Breast epithelium (tissue), 4 donors: ENCODE data around the gene NAALADL2. TPM values are rescaled to one million over a fixed set of nuclear protein-coding genes. Genes with fewer than 3 reads are reported as not detected.

Experiments used
- DNase-seq, 2 donors: peaks; one replicate each; pipeline ENCODE4 v3.0.0-alpha.2; 2019; ENCODE audit warnings: low spot score in 2 of 2
- H3K27ac ChIP-seq, 2 donors: fragments of 200-600 bp; sonication (generic) in 1 of 2; one replicate each; pipeline ENCODE4 v1.5.1; 2016 to 2019; ENCODE audit warnings: mild to moderate bottlenecking in 1 of 2
- H3K27me3 ChIP-seq, 2 donors: fragments of 200-600 bp; sonication (generic) in 1 of 2; one replicate each; pipeline versions ENCODE4 v1.5.1 to v1.6.0; 2017 to 2019; ENCODE audit warnings: control low read depth in 1 of 2, mild to moderate bottlenecking in 1 of 2
- H3K36me3 ChIP-seq: fragments of 200-600 bp; one replicate; pipeline ENCODE4 v1.5.1; 2019
- H3K4me1 ChIP-seq, 2 donors: fragments of 200-600 bp; sonication (generic); one replicate each; pipeline ENCODE4 v1.5.1; 2016 to 2019; ENCODE audit warnings: control low read depth in 1 of 2
- H3K4me3 ChIP-seq, 3 donors: fragments of 200-600 bp; sonication (generic); 1 replicate in 2 of 3; 2 replicates in 1 of 3; pipeline ENCODE4 v1.5.1; 2016 to 2019; ENCODE audit warnings: mild to moderate bottlenecking in 3 of 3, moderate library complexity in 2 of 3
- H3K9me3 ChIP-seq, 2 donors: fragments of 200-600 bp; sonication (generic) in 1 of 2; one replicate each; pipeline ENCODE4 v1.5.1; 2016 to 2019; ENCODE audit warnings: control low read depth in 1 of 2
- POLR2A ChIP-seq: fragments of 450-650 bp; IDR thresholded peaks from one replicate; pipeline ENCODE4 v1.6.1; 2016; ENCODE audit warnings: antibody characterized with exemption, mild to moderate bottlenecking, moderate library complexity
- POLR2AphosphoS5 ChIP-seq, 3 donors: sonication (generic); formaldehyde crosslinking; IDR thresholded peaks; one replicate each; pipeline ENCODE4 v1.6.1; 2017; ENCODE audit warnings: antibody characterized with exemption in 3 of 3
- intact Hi-C: fragments of 100-400 bp; cut with DNase I; formaldehyde crosslinking; loops from one replicate; pipeline ENCODE4 v1.15.1; 2023; ENCODE audit warnings: low total_unique reads
- total RNA-seq, 3 donors: library from RNA; depleted of rRNA; stranded (reverse); fragments of >200 nt; gene quantifications; one replicate each; pipeline ENCODE4 v1.1.0, GENCODE V29; 2016
- TF ChIP-seq, protein P1 (sequence below), 3 donors: fragments of 450-650 bp; IDR thresholded peaks; one replicate each; pipeline ENCODE4 v1.5.1; 2016 to 2017; ENCODE audit warnings: antibody characterized with exemption in 3 of 3, mild to moderate bottlenecking in 3 of 3, moderate library complexity in 3 of 3

NAALADL2 gene
- total RNA-seq, 3 donors from 2014 or later = 12.0 to 69.5 (median 53.9) TPM

GRCh38 chr3:175304404-175304803 is 445.3 kb downstream of the NAALADL2 start:
- intact Hi-C loops = loop anchor here (2.0 kb wide), 1 partner anchor 60 kb away; no protein-coding TSS in a partner anchor
- no peak for DNase-seq
- Histone ChIP-seq H3K36me3 (no peaks in the 10 kb centered on the region), H3K27ac (no peak overlapping the region), H3K9me3 (no peaks in the 10 kb centered on the region), H3K4me1 (no peaks in the 10 kb centered on the region), H3K4me3 (no peak overlapping the region), H3K27me3 (no peaks in the 10 kb centered on the region)
- TF ChIP-seq POLR2AphosphoS5 (IDR thresholded peaks at IDR 0.05) (no peak), POLR2A (no peak)
- TF ChIP-seq, protein P1, sequence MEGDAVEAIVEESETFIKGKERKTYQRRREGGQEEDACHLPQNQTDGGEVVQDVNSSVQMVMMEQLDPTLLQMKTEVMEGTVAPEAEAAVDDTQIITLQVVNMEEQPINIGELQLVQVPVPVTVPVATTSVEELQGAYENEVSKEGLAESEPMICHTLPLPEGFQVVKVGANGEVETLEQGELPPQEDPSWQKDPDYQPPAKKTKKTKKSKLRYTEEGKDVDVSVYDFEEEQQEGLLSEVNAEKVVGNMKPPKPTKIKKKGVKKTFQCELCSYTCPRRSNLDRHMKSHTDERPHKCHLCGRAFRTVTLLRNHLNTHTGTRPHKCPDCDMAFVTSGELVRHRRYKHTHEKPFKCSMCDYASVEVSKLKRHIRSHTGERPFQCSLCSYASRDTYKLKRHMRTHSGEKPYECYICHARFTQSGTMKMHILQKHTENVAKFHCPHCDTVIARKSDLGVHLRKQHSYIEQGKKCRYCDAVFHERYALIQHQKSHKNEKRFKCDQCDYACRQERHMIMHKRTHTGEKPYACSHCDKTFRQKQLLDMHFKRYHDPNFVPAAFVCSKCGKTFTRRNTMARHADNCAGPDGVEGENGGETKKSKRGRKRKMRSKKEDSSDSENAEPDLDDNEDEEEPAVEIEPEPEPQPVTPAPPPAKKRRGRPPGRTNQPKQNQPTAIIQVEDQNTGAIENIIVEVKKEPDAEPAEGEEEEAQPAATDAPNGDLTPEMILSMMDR (IDR thresholded peaks at IDR 0.05) = no peak

DNA sequence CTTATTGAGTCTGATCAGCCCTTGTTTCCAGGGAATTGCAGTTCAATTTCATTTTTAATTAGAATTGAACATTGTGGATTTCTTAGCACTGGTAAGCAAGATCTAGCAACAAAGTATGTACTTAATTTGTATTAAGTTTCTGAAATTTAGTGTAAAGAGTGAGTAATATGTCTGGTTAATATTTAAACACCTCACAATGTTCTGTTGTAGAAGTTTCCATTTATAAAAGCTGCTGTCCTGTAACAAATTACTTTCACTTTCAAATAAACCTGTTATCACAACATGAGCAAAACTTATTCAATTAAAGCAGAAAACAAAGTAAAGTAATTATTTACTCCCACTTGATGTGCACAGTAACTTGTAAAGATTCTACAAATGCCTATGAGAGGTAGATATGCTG is 448.5 kb downstream of the NAALADL2 start:
- no peaks in the 10 kb centered on the region for H3K36me3 ChIP-seq
- H3K4me3 ChIP-seq = peak overlapping the region in 1 of 3 donors; percentile 1
- DNase-seq = no peak
- H3K4me1 ChIP-seq = no peaks in the 10 kb centered on the region
- intact Hi-C loops = no loop called here
- H3K27me3 ChIP-seq = no peaks in the 10 kb centered on the region
- H3K27ac ChIP-seq = no peak overlapping the region
- no peaks in the 10 kb centered on the region for H3K9me3 ChIP-seq
- no peak for TF ChIP-seq POLR2A
- no peak for TF ChIP-seq POLR2AphosphoS5 (IDR thresholded peaks at IDR 0.05)
- TF ChIP-seq, protein P1 (IDR thresholded peaks at IDR 0.05) = no peak

DNA sequence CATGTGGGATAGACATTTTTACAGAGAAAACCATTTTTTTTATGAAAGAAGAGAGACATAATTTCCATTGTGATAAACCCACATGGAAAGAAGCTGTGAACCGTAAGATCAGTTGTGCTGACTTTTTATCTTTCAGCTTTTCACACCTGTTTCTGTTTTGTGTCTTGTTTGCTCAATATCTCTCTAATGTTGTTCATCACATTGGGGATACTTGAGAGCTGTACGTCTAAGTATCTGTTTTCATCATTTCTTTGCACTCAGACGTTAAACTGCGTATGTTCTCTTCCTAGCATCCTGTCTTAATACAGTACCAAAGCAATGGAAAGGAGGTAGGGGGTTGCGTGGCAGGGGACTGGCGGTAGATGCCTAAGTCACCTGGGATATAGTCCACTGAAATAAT is 449.0 kb downstream of the NAALADL2 start:
- intact Hi-C loops = no loop called here
- Histone ChIP-seq H3K27ac (no peak overlapping the region), H3K36me3 (no peaks in the 10 kb centered on the region), H3K4me1 (no peaks in the 10 kb centered on the region), H3K27me3 (no peaks in the 10 kb centered on the region), H3K4me3 (peak overlapping the region in 1 of 3 donors; percentile 1), H3K9me3 (no peaks in the 10 kb centered on the region)
- DNase-seq = no peak
- TF ChIP-seq, protein P1 (IDR thresholded peaks at IDR 0.05) = no peak
- no peak for TF ChIP-seq POLR2A
- TF ChIP-seq POLR2AphosphoS5 (IDR thresholded peaks at IDR 0.05) = no peak

DNA sequence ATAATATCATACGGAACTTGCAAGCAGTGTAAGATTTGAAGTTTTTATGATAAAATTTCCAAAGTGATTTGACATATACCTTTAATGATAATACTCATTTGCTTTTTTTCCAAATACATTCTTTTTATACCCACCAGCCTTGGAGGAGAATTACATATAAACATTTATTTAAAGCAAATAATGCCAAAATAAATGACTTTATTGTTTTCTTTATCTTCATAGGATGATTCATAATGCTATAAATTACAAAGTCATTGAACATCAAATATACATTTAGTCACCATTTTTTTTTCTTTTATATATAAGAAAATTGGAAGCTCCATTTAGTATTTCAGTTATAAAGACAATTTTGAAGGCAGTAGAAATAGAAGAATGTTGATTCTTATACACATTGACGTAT is 450.9 kb downstream of the NAALADL2 start:
- Histone ChIP-seq H3K4me1 (no peaks in the 10 kb centered on the region), H3K27me3 (no peaks in the 10 kb centered on the region), H3K9me3 (no peaks in the 10 kb centered on the region), H3K36me3 (no peaks in the 10 kb centered on the region), H3K4me3 (no peak overlapping the region), H3K27ac (no peak overlapping the region)
- intact Hi-C loops = no loop called here
- TF ChIP-seq, protein P1 (IDR thresholded peaks at IDR 0.05) = no peak
- TF ChIP-seq POLR2A = no peak
- TF ChIP-seq POLR2AphosphoS5 (IDR thresholded peaks at IDR 0.05) = no peak
- DNase-seq = no peak

DNA sequence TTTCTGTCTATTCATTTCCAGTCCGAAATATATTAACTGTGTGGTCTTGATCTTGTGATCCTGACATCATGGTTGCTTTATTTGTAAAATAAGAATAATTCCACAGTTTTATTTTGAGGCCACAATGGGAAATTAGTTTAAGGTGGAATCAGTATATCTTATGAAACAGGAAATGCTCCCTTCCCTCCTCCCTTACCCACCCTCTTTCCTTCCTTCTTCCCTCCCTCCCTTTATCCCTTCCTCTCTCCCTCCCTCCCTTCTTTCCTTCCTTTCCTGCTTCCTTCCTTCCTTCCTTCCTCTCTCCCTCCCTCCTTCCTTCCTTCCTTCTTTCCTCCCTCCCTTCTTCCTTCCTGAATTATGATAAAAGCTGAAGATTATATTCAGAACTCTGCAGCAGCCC is 452.3 kb downstream of the NAALADL2 start:
- DNase-seq = no peak
- H3K4me3 ChIP-seq = no peak overlapping the region
- no peaks in the 10 kb centered on the region for H3K36me3 ChIP-seq
- intact Hi-C loops = no loop called here
- no peaks in the 10 kb centered on the region for H3K27me3 ChIP-seq
- no peaks in the 10 kb centered on the region for H3K9me3 ChIP-seq
- no peak overlapping the region for H3K27ac ChIP-seq
- TF ChIP-seq, protein P1 (IDR thresholded peaks at IDR 0.05) = no peak
- TF ChIP-seq POLR2A (no peak), POLR2AphosphoS5 (IDR thresholded peaks at IDR 0.05) (no peak)
- no peaks in the 10 kb centered on the region for H3K4me1 ChIP-seq
